B cell (primary cell): ENCODE measurements around the gene SYT13. TPM values are rescaled to one million over a fixed set of nuclear protein-coding genes. Genes with fewer than 3 reads are reported as not detected.

Experiments
- ATAC-seq: fragments of 200-7000 bp; cut with Tn5 transposase; one replicate; pipeline ENCODE4 v1.10.0; 2021; ENCODE audit warnings: low read depth, mild to moderate bottlenecking, moderate number of reproducible peaks, moderate library complexity
- CTCF ChIA-PET: fragments of 350-600 bp; sonication (Branson Sonifier 250); formaldehyde crosslinking; loops from one replicate; lab custom pipeline; 2021; ENCODE audit warnings: antibody characterized with exemption, inconsistent platforms; lab: Charles Lee
- POLR2A ChIA-PET: fragments of 350-600 bp; sonication (Branson Sonifier 250); formaldehyde crosslinking; loops from one replicate; lab custom pipeline; 2021; ENCODE audit warnings: antibody characterized with exemption; lab: Charles Lee
- DNase-seq: peaks from one replicate; pipeline ENCODE4 v3.0.0; 2013
- H2AFZ ChIP-seq: 2 replicates; pipeline ENCODE4 v1.6.1; 2012; ENCODE audit warnings: mild to moderate bottlenecking, low read depth, low read length; ENCODE audit not compliant: insufficient read depth, poor library complexity, severe bottlenecking
- H3K27ac ChIP-seq, 2 donors: 1 replicate in 1 of 2; 2 replicates in 1 of 2; pipeline ENCODE4 v1.5.1; 2012 to 2013; ENCODE audit warnings: low read length in 2 of 2, mild to moderate bottlenecking in 2 of 2, moderate library complexity in 1 of 2
- H3K27me3 ChIP-seq, 4 experiments: fragments of 200-600 bp in 1 of 4; sonication (generic) in 1 of 4; replicated peaks in 1 of 4; 1 replicate in 2 of 4; 2 replicates in 2 of 4; pipeline versions ENCODE4 v1.6.1 to v1.7.0; 2013 to 2016; ENCODE audit warnings: low read length in 3 of 4, mild to moderate bottlenecking in 2 of 4, mixed read lengths in 1 of 4, moderate library complexity in 1 of 4; ENCODE audit not compliant: insufficient read depth in 4 of 4, control insufficient read depth in 3 of 4; ENCODE audit errors: control extremely low read depth in 1 of 4
- H3K36me3 ChIP-seq, 2 experiments: replicated peaks in 1 of 2; 1 replicate in 1 of 2; 2 replicates in 1 of 2; pipeline versions ENCODE4 v1.6.1 to v1.7.1; 2013; ENCODE audit warnings: low read length in 1 of 2; ENCODE audit not compliant: insufficient read depth in 2 of 2, control insufficient read depth in 1 of 2; ENCODE audit errors: control extremely low read depth in 1 of 2, extremely low read depth in 1 of 2
- H3K4me1 ChIP-seq, 2 donors: fragments of 200-600 bp in 1 of 2; sonication (generic) in 1 of 2; 1 replicate in 1 of 2; 2 replicates in 1 of 2; pipeline versions ENCODE4 v1.5.1 to v1.6.1; 2013 to 2017; ENCODE audit warnings: low read length in 2 of 2; ENCODE audit not compliant: control insufficient read depth in 2 of 2, insufficient read depth in 2 of 2
- H3K4me2 ChIP-seq: replicated peaks from 2 replicates; pipeline ENCODE3; 2012; ENCODE audit warnings: mild to moderate bottlenecking, low read depth, low read length; ENCODE audit not compliant: poor library complexity, severe bottlenecking
- H3K4me3 ChIP-seq, 5 experiments: fragments of 200-600 bp in 1 of 5; sonication (generic) in 1 of 5; 1 replicate in 3 of 5; 2 replicates in 2 of 5; pipeline versions ENCODE4 v1.5.1 to v1.7.0; 2011 to 2016; ENCODE audit warnings: low read length in 4 of 5, mild to moderate bottlenecking in 4 of 5, low read depth in 2 of 5, control low read depth in 1 of 5, moderate library complexity in 1 of 5; ENCODE audit not compliant: insufficient read depth in 1 of 5; ENCODE audit errors: control extremely low read depth in 1 of 5, extremely low read depth in 1 of 5
- H3K79me2 ChIP-seq: fragments of 200-600 bp; sonication (generic); one replicate; pipeline ENCODE4 v1.6.0; 2016; ENCODE audit warnings: low read length; ENCODE audit not compliant: control insufficient read depth, insufficient read depth
- H3K9ac ChIP-seq: fragments of 200-600 bp; sonication (generic); 2 replicates; pipeline ENCODE4 v1.6.1; 2017; ENCODE audit warnings: mild to moderate bottlenecking, low read length, moderate library complexity
- H3K9me3 ChIP-seq, 3 donors: one replicate each; pipeline versions ENCODE4 v1.6.1 to v1.7.1; 2013; ENCODE audit warnings: low read length in 2 of 3; ENCODE audit not compliant: control insufficient read depth in 2 of 3, insufficient read depth in 1 of 3; ENCODE audit errors: control extremely low read depth in 1 of 3
- H4K20me1 ChIP-seq: 2 replicates; pipeline ENCODE4 v1.6.0; 2012; ENCODE audit warnings: mild to moderate bottlenecking, low read length; ENCODE audit not compliant: insufficient read depth, control insufficient read depth, poor library complexity, severe bottlenecking
- H3K27ac Mint-ChIP-seq: one replicate; pipeline ENCODE4 v1.8.0; 2021; ENCODE audit warnings: mixed read lengths
- H3K27me3 Mint-ChIP-seq: one replicate; pipeline ENCODE4 v1.8.0; 2021; ENCODE audit warnings: mixed read lengths
- H3K4me1 Mint-ChIP-seq: one replicate; pipeline ENCODE4 v1.8.0; 2021; ENCODE audit warnings: mixed read lengths
- H3K4me3 Mint-ChIP-seq: one replicate; pipeline ENCODE4 v1.8.0; 2021; ENCODE audit warnings: mixed read lengths
- H3K9me3 Mint-ChIP-seq: one replicate; pipeline ENCODE4 v1.8.0; 2022; ENCODE audit warnings: mixed read lengths; ENCODE audit not compliant: insufficient read depth
- CTCF ChIP-seq: fragments of 200-600 bp; IDR thresholded peaks from one replicate; pipeline ENCODE4 v1.8.0; 2022; ENCODE audit warnings: antibody characterized with exemption, mild to moderate bottlenecking
- EZH2 ChIP-seq: IDR thresholded peaks from 2 replicates; pipeline ENCODE4 v1.6.1; 2012; ENCODE audit warnings: borderline replicate concordance, low read depth, mild to moderate bottlenecking, moderate library complexity, low read length; ENCODE audit not compliant: insufficient read depth, poor library complexity, severe bottlenecking
- WGBS: methylation state at CpG from one replicate; pipeline ENCODE4 v1.1.5; 2013; ENCODE audit warnings: missing lambda C conversion rate; ENCODE audit not compliant: insufficient coverage; 5-methylcytosine and 5-hydroxymethylcytosine counted together
- intact Hi-C: fragments of 100-400 bp; cut with micrococcal nuclease; formaldehyde crosslinking; loops from one replicate; pipeline ENCODE4 v1.10.0; 2022
- polyA plus RNA-seq: library from polyadenylated mRNA; depleted of rRNA; stranded (reverse); fragments of >200 nt; gene quantifications from 2 replicates; pipeline ENCODE4 v1.2.3, GENCODE V29; 2012
- total RNA-seq, 2 donors: library from RNA; stranded (reverse); fragments of 120-200 nt in 1 of 2; gene quantifications; 1 replicate in 1 of 2; 2 replicates in 1 of 2; pipeline versions ENCODE4 v1.2.3 to v1.2.4, GENCODE V29; 2013 to 2022

Gene SYT13
- total and polyA plus RNA-seq, 2 donors (not counting 1 experiment from before 2014, with no cell fraction given): not detected

GRCh38 chr11:45328726-45329125, 42.6 kb upstream of the SYT13 start:
- H3K9ac ChIP-seq: no peak overlapping the region
- no peak for DNase-seq
- Mint-ChIP-seq H3K27me3 (peaks cover 51% of the 10 kb centered on the region), H3K4me1 (peaks cover 2% of the 10 kb centered on the region), H3K27ac (no peak overlapping the region), H3K9me3 (peaks cover 5% of the 10 kb centered on the region), H3K4me3 (no peak overlapping the region)
- no peaks in the 10 kb centered on the region for H4K20me1 ChIP-seq
- TF ChIP-seq CTCF: no peak
- no peak for TF ChIP-seq EZH2
- intact Hi-C loops: no loop called here
- ChIA-PET POLR2A (no interaction called here), CTCF (interaction anchor here (0.7 to 2.0 kb wide), 6 partner anchors 216 to 400 kb away, joined by 3 to 9 read pairs (median 4); no protein-coding TSS in a partner anchor)
- peaks cover 0 to 21% (median 1%) of the 10 kb centered on the region in 4 experiments for H3K27me3 ChIP-seq
- peaks cover 0 to 6% (median 3%) of the 10 kb centered on the region in 3 donors for H3K9me3 ChIP-seq
- no peak overlapping the region for H2AFZ ChIP-seq
- H3K79me2 ChIP-seq: no peaks in the 10 kb centered on the region
- H3K36me3 ChIP-seq: no peaks in the 10 kb centered on the region
- 68% methylated on average over 3 of the region's 3 CpGs for WGBS
- H3K27ac ChIP-seq: no peak overlapping the region
- H3K4me2 ChIP-seq: no peak overlapping the region
- no peaks in the 10 kb centered on the region for H3K4me1 ChIP-seq
- H3K4me3 ChIP-seq: no peak overlapping the region
- ATAC-seq: no peak

GRCh38 chr11:45324459-45324858, 38.3 kb upstream of the SYT13 start:
- Histone ChIP-seq H3K27me3 (peaks cover 0 to 28% (median 1%) of the 10 kb centered on the region in 4 experiments), H3K9me3 (peaks cover 0 to 6% (median 3%) of the 10 kb centered on the region in 3 donors), H3K4me2 (no peak overlapping the region), H2AFZ (no peak overlapping the region), H3K36me3 (no peaks in the 10 kb centered on the region), H3K4me1 (no peaks in the 10 kb centered on the region), H4K20me1 (no peaks in the 10 kb centered on the region), H3K27ac (no peak overlapping the region), H3K9ac (no peak overlapping the region), H3K79me2 (no peaks in the 10 kb centered on the region), H3K4me3 (no peak overlapping the region)
- intact Hi-C loops: no loop called here
- no peak for ATAC-seq
- DNase-seq: no peak
- WGBS: 82% methylated on average over 4 of the region's 6 CpGs
- ChIA-PET CTCF (interaction anchor here (0.9 to 3.4 kb wide), 3 partner anchors 9 to 213 kb away, joined by 3 to 10 read pairs (median 3); no protein-coding TSS in a partner anchor), POLR2A (no interaction called here)
- no peak overlapping the region for H3K4me3 Mint-ChIP-seq
- peaks cover 53% of the 10 kb centered on the region for H3K27me3 Mint-ChIP-seq
- no peak overlapping the region for H3K27ac Mint-ChIP-seq
- no peaks in the 10 kb centered on the region for H3K4me1 Mint-ChIP-seq
- TF ChIP-seq EZH2 (no peak), CTCF (no peak)
- H3K9me3 Mint-ChIP-seq: peaks cover 5% of the 10 kb centered on the region
